GM19023 (cell line): Measurements from ENCODE around the gene CRK.
"Not testable (repeated sequence)": the region's sequence is repeated elsewhere in the genome, so short reads cannot be mapped to it uniquely, and the experiment has no call there.

Experiments used
- ATAC-seq: cut with Tn5 transposase; IDR thresholded peaks from one replicate; pipeline ENCODE4 v1.9.1; 2021; ENCODE audit warnings: mild to moderate bottlenecking, moderate library complexity; ENCODE audit not compliant: unreplicated experiment

The CRK gene

GRCh38 chr17:1467898-1468492, 12.0 kb upstream of the CRK start:
- no peak for ATAC-seq

GRCh38 chr17:1467258-1467657, 11.2 kb upstream of the CRK start:
- no peak for ATAC-seq

- no peak for ATAC-seq
These were observed 8.2 kb upstream of the CRK start for GRCh38 chr17:1464186-1464585.

GRCh38 chr17:1462164-1463112, 6.4 kb upstream of the CRK start:
- ATAC-seq, result no peak

GRCh38 chr17:1461198-1461944, 5.3 kb upstream of the CRK start:
- no peak for ATAC-seq

GRCh38 chr17:1460233-1460632, 4.2 kb upstream of the CRK start:
- no peak for ATAC-seq

GRCh38 chr17:1455291-1455796, 688 bp downstream of the CRK start:
- peak; percentile 41 for ATAC-seq

GRCh38 chr17:1454541-1454940, 1.5 kb downstream of the CRK start:
- no peak for ATAC-seq

GRCh38 chr17:1453694-1454093, 2.3 kb downstream of the CRK start:
- ATAC-seq, result not testable (repeated sequence)

- no peak for ATAC-seq
These were observed 3.2 kb downstream of the CRK start for GRCh38 chr17:1452836-1453235.

GRCh38 chr17:1450261-1450660, 5.8 kb downstream of the CRK start:
- ATAC-seq, result not testable (repeated sequence)

- ATAC-seq, result no peak
These were observed 6.5 kb downstream of the CRK start for GRCh38 chr17:1449412-1449967.

- ATAC-seq, result no peak
These were observed 9.0 kb downstream of the CRK start for GRCh38 chr17:1447052-1447451.

GRCh38 chr17:1446201-1446600, 9.8 kb downstream of the CRK start:
- no peak for ATAC-seq

GRCh38 chr17:1445695-1446094, 10.3 kb downstream of the CRK start:
- ATAC-seq, result not testable (repeated sequence)

- ATAC-seq, result not testable (repeated sequence)
These were observed 13.3 kb downstream of the CRK start for GRCh38 chr17:1442721-1443120.

GRCh38 chr17:1442187-1442586, 13.8 kb downstream of the CRK start:
- no peak for ATAC-seq

GRCh38 chr17:1440921-1441320, 15.1 kb downstream of the CRK start:
- no peak for ATAC-seq

- ATAC-seq, result no peak
These were observed 17.4 kb downstream of the CRK start for GRCh38 chr17:1438593-1439083.

- ATAC-seq, result no peak
These were observed 20.7 kb downstream of the CRK start for GRCh38 chr17:1435326-1435725.

GRCh38 chr17:1434150-1434549, 21.9 kb downstream of the CRK start:
- no peak for ATAC-seq
